HG03442 (cell line): ENCODE data around the gene LYPD6B.

Experiments
- ATAC-seq: cut with Tn5 transposase; IDR thresholded peaks from one replicate; pipeline ENCODE4 v1.9.1; 2021; ENCODE audit warnings: mild to moderate bottlenecking, moderate library complexity; ENCODE audit not compliant: unreplicated experiment

The LYPD6B gene

GRCh38 chr2:149155988-149156387 lies 117.5 kb downstream of the LYPD6B start:
- no peak for ATAC-seq

GRCh38 chr2:149156971-149157740 lies 118.7 kb downstream of the LYPD6B start:
- no peak for ATAC-seq

GRCh38 chr2:149158957-149159356 lies 120.5 kb downstream of the LYPD6B start:
- ATAC-seq, result no peak

- no peak for ATAC-seq
Observed at GRCh38 chr2:149160195-149160594, 121.7 kb downstream of the LYPD6B start.

GRCh38 chr2:149160701-149161217 lies 122.3 kb downstream of the LYPD6B start:
- ATAC-seq, result peak; percentile 100

- no peak for ATAC-seq
Observed at GRCh38 chr2:149161481-149162225, 123.2 kb downstream of the LYPD6B start.

- no peak for ATAC-seq
Observed at GRCh38 chr2:149164296-149164695, 125.8 kb downstream of the LYPD6B start.

- ATAC-seq, result no peak
Observed at GRCh38 chr2:149164827-149165226, 126.3 kb downstream of the LYPD6B start.

GRCh38 chr2:149167001-149167780 lies 128.7 kb downstream of the LYPD6B start:
- peak; percentile 91 for ATAC-seq

- ATAC-seq, result no peak
Observed at GRCh38 chr2:149167941-149168340, 129.4 kb downstream of the LYPD6B start.

GRCh38 chr2:149169656-149170055 lies 131.2 kb downstream of the LYPD6B start:
- ATAC-seq, result no peak

GRCh38 chr2:149170156-149170555 lies 131.7 kb downstream of the LYPD6B start:
- ATAC-seq, result no peak

GRCh38 chr2:149170911-149171310 lies 132.4 kb downstream of the LYPD6B start:
- ATAC-seq, result no peak

- no peak for ATAC-seq
Observed at GRCh38 chr2:149173220-149173619, 134.7 kb downstream of the LYPD6B start.

- no peak for ATAC-seq
Observed at GRCh38 chr2:149175956-149176355, 137.5 kb downstream of the LYPD6B start.

GRCh38 chr2:149178612-149179011 lies 140.1 kb downstream of the LYPD6B start:
- ATAC-seq, result no peak

GRCh38 chr2:149180226-149180875 lies 141.9 kb downstream of the LYPD6B start:
- no peak for ATAC-seq

- ATAC-seq, result no peak
Observed at GRCh38 chr2:149183187-149183586, 144.7 kb downstream of the LYPD6B start.

GRCh38 chr2:149184991-149185390 lies 146.5 kb downstream of the LYPD6B start:
- ATAC-seq, result no peak

GRCh38 chr2:149185942-149186490 lies 147.5 kb downstream of the LYPD6B start:
- ATAC-seq, result no peak
